ENCODE data around the gene TNRC6B.
"Not testable (repeated sequence)": the region's sequence is repeated elsewhere in the genome, so short reads cannot be mapped to it uniquely, and the experiment has no call there.

Gene TNRC6B

DNA sequence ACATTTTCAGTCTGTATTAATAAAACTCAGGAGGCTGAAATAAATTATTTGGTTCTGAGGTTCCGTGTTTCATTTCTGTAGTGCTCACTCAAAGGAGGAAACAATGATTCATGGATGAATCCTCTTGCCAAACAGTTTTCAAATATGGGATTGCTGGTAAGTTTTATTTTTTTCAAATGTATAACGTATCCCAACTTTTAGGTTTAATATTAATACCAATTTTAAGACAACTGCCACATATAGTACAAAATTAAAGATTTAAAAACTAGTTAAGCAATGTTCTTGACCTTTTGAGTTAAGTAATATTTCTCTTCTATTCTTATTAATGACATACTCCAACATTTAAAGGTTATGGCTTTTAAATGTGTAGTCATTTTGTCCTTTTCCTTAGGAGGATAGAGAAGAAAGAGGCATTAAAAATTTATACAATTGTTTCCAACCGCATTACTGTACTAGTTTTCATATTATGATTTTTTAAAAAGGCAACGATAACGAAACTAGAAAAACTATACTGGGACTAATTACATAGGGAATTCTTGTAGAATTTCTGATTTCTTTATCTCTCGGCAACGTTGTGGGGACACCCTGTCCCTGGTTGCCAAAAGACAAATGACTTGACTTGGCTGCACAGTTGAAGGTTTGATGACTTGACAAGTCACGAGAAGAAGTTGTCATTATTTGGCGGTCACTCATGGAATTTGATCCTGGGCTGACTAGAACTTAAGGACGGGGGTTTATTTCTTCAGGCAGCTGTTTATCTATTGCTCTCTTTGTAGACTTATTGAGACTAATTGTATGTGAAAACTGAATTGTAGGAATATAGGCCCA lies 99.5 kb downstream of the TNRC6B start:
- DNase-seq (ENCODE audit: low read depth in 3 of 3), result no peak

DNA sequence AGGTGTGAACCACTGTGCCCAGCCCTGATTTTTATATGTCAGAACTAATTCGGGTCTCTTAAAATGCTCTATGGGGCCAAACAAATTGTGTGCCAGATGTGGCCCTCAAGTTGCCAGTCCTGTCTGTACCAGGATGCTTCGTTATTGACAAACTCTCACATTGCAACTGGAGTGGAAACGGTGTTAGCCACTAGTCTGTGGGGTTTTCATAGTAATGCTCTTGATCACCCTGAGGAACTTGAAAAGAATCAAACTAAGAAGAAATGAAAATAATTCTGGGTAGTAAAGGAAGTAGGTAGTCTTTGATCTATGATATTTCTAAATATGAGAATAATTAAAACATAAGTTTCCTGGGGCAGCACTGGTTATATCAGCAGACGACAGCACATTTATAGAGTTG lies 101.3 kb downstream of the TNRC6B start:
- DNase-seq (ENCODE audit: low read depth in 3 of 3), result no peak

DNA sequence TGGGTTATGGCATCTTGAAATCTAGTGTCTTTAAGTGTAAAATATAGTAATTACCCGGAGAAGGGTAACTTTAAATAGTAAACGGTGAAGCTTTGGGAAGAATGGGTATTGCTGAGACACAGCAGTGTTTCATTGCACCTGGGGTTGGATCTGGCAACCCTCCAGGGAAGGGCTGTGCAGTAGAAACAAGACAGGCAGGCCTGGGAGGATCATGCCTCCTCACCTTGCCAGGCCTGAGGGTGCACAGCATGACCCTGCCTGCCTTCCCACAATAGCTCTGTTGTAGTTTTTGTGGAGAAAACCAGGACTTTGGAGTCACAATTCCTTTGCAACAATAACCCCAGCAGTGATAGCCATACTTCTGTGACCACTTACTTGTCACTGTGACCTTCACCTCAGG lies 104.0 kb downstream of the TNRC6B start:
- no peak for DNase-seq (ENCODE audit: low read depth in 3 of 3)

DNA sequence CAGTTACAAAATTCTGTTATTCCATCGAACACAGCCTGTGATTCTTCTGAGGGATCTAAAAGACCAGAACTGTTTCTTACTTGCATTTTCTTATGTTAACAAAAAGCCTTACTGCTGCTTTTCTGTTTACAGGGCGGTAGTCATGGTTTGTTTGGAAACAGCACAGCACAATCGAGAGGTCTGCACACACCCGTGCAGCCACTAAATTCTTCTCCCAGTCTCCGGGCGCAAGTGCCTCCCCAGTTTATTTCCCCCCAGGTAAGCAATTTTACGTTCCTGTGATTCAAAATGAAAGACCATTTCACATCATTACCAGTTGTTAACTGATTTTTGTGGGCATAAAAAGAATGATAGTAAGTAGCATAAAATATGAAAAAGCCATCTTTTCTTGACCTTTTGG lies 107.8 kb downstream of the TNRC6B start:
- DNase-seq (ENCODE audit: low read depth in 3 of 3), result no peak

DNA sequence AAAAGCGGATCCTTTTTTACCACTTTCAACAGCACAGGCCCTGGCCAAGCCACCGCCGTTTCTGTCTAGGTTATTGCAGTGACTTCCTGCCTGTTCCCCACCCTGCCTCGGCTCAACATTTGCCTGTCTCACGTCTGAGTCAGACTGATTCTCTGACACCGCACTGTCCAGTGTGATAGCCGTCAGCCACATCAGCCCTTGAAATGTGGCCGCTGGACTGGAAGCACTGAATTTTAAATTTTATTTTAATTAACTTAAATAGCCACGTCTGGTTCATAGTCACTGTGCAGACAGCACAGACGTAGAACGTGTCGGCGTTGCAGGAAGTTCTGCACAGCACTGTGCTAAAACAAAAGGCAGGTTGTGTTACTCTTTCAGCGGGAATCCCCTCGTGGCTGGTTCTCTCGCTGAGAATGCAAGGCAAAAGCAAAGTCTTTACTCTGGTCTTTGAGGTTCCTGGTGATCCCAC lies 112.3 kb downstream of the TNRC6B start:
- peak; percentile 39 to 46 (median 40) for DNase-seq (ENCODE audit: low read depth in 3 of 3)

DNA sequence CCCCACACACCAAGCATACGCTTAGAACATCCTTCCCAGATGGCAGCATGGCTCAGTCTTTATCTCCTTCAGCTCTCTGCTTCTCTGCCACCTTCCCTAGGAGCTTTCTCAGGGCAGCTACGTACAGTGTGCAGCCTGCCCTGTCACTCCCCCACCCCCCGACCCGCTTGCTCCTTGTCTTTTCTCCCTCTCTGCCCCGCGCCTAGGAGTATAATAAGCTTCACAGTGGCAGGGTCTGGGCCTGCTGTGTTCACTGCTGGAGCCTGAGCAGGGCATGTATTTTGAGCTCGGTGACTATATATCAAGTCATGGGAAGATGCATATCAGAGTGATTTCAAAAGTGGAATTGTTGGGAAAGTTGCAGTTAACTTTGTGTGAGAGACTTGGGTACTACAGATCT lies 112.8 kb downstream of the TNRC6B start:
- no peak for DNase-seq (ENCODE audit: low read depth in 3 of 3)

DNA sequence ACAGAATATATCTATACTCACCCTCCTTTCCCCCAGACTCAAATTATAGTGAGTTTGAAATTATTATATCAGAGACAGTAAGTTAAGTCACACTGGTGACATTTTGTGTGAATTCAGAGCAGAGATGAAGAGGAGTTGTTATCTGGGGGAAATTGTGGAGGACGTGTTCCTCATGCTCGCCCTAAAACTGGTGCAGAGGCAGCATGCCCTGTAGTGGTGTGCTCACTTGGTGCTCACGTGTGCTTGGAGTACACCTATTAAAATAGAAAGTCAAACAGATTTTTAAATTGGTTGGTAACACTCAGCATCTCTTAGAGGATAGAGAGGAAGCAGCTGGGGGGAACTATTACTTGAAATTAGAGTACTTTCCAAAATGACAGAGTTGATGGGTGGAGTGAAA lies 117.0 kb downstream of the TNRC6B start:
- no peak for DNase-seq (ENCODE audit: low read depth in 3 of 3)

DNA sequence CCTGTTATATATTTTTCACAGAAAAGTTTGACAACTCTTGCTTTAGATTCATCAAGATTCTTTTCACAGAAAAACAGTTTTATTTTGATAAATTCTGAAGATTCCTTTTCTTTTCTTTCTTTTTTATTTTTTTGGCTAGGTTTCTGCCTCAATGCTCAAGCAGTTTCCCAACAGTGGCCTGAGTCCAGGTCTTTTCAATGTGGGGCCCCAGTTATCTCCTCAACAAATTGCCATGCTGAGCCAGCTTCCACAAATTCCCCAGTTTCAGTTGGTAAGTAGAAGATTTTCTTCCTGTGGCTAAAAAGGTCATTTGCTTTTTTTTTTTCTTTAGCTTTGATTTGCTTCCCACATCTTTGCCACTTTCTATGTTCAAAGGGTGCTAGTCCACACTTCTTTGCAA lies 122.6 kb downstream of the TNRC6B start:
- DNase-seq (ENCODE audit: low read depth in 3 of 3), result no peak

DNA sequence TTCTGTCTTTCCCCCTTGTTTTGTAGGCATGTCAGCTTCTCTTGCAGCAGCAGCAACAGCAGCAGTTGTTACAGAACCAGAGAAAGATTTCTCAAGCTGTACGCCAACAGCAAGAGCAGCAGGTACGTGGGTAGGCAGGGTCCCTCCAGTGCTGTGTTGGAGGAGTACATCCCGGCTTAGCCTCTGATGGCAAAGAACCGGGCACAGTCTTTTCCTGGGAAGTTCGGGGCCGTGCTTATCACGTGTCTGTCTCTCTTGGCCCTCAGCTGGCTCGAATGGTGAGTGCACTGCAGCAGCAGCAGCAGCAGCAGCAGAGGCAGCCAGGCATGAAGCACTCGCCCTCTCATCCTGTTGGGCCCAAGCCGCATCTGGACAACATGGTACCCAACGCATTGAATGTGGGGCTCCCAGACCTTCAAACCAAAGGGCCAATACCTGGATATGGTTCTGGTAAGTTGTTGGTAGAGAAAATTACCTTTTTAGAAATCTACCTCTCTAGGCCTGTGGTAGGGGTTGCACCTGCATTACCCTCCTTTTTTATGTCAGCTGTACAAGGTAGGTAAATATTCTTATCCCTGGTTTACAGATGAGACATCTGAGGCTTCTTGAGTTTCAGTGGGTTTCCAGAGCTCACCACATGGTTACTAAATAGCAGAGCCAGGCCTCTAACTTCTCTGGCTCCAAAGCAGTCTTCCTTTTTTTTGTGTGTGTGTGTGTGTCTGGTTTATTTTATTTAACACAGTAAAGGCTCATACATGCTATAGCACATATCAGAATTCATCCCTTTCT lies 123.4 kb downstream of the TNRC6B start:
- DNase-seq (ENCODE audit: low read depth in 3 of 3), result no peak

DNA sequence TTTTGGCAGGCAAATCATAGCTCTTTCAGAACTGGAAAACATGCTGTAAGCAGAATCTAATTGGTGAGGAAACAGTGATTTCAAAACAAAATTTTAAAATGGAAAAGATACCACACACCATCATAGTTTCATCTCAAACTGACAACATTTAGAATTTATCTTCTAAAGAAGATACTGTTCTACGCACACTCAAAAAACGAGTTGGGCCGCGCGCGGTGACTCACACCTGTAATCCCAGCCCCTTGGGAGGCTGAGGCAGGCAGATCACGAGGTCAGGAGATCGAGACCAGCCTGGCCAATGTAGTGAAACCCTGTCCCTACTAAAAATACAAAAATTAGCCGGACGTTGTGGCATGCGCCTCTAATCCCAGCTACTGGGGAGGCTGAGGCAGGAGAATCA lies 124.4 kb downstream of the TNRC6B start:
- DNase-seq (ENCODE audit: low read depth in 3 of 3), result no peak

DNA sequence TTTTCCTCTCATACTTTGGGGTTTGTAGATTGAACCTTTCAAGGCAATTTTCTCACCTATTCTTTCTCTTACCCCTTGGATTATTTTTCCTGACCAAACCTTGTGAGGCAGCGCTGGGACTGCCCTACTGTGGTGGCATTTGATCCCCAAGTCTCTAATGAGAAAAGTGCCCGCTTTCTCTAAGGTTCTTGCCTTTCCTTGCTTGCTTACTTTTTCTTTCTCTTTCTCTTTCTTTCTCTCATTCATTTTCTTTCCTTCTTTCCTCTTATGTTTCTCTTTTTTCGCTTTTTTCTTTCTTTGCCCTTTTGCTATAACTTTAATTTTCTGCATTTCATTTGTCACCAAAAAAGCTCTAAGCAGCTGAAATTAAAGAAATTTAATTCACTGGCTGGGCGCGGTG lies 127.9 kb downstream of the TNRC6B start:
- DNase-seq (ENCODE audit: low read depth in 3 of 3), result no peak

DNA sequence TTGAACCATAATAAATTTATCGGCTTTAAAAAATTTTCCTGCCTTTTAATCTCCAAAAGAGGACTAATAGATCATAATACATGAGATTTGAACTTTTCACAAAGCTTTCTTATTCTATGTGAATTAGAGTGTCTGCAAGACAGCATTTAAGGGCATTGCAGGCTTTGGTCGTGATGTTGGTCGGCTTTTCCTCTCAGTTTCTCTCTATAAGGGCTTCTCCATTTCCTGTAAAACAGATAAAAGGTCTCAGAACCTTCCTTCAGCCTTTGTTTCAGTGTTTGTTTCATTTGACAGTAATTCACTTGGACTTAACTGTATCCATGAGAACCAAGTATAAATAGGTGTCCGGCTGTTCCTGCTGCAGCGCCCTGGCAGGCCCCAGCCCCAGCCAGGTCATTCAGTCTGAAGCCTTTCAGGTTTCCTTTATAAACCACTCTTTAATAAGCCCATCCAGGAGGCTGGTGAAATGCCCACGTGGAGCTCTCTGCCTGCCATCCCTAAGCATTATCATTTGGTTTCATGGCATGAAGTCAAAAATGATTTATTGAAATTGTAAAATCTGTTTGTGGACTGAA lies 131.4 kb downstream of the TNRC6B start:
- DNase-seq (ENCODE audit: low read depth in 3 of 3), result no peak

DNA sequence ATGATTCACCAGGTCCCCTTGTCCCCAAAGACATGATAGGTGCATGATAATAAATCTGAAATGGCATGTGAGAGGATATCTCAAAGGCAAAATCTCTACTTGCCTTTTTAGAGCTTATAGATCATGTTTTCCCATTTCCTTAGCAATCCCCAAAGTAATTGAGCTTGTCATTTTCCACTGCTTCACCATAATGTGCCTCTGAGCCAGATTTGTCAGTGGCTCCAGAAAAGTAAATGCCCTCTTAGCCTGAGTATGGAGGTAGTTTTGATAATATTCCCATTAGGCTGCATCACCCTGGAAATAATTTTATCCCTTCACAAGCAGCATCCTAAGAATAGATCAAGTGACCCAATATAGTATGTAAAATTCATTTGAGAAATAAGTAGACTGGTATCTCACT lies 131.9 kb downstream of the TNRC6B start:
- no peak for DNase-seq (ENCODE audit: low read depth in 3 of 3)

DNA sequence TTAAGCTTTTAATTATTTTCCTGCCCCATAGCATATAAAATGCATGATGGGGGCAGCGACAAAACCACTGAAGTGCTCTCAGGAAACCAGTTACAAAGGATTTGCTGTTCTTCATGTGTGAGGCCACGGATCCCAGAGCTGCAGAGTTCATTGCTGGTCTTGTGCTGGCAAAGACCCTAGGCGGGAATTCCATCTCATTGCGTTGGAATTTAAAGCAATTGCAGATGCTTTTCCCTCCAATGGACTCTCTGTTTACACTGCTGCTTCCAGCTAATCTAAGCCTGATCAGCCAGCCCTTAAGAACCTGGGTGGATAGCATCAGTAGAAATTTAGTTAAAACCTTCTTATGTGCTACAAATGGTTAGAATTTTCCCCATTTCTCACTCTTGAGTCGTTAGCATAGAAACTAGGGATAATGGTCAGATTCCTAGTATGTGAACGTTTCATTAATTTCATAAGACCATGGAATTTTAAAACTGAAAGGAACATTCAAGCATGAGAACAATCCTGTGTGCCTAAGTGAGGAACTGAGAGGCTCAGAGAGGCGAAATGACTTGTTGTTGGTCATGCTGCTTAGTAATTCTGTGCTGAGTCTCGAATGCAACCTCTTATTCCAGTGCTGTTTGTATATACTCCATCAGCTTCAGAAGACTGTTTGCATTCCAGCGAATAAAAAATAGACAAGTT lies 132.5 kb downstream of the TNRC6B start:
- no peak for DNase-seq (ENCODE audit: low read depth in 3 of 3)

DNA sequence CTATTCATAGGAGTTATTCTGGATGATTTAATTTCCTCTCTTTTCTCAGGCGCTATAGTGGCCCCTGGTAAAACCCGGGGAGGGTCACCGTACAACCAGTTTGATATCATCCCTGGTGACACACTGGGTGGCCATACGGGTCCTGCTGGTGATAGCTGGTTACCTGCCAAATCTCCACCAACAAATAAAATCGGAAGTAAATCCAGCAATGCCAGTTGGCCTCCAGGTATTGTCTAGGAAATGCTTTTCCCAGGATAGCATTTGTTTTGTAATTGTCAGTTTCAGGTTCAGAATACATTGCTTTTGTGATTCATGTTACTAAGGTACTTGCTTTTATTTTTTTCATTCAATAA lies 133.0 kb downstream of the TNRC6B start:
- no peak for DNase-seq (ENCODE audit: low read depth in 3 of 3)

DNA sequence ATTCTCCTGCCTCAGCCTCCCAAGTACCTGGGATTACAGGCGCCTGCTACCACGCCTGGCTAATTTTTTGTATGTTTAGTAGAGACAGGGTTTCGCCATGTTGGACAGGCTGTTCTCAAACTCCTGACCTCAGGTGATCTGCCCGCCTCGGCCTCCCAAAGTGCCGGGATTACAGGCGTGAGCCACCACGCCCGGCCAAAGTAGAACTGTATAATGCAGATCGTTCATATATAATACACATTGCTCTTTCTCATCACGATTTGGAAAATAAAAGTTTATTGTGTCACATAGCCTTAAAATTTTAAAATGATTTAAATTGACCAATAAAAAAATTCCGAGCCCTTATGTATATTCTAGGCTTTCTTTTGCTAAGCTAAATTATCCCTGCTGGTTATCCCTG lies 133.9 kb downstream of the TNRC6B start:
- not testable (repeated sequence) for DNase-seq (ENCODE audit: low read depth in 3 of 3)

DNA sequence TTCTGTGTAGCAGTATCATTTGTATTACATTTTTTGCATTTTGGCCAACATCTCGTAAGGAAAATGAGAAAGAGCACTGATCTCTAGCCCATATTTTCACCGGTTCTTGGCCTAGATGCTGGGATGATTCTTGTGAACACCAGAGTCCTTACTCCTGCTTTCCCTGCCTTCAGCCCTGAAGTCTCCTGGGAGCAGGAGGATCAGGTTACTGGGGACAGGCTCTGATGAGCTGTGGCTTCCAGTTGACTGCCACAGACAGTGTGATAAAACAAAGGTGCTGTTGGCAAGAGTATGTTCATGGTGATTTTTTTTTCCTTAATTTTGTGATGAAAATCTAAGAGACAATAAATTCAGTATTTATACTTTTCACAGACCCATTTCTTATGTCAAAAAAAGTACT lies 134.3 kb downstream of the TNRC6B start:
- DNase-seq (ENCODE audit: low read depth in 3 of 3), result no peak

DNA sequence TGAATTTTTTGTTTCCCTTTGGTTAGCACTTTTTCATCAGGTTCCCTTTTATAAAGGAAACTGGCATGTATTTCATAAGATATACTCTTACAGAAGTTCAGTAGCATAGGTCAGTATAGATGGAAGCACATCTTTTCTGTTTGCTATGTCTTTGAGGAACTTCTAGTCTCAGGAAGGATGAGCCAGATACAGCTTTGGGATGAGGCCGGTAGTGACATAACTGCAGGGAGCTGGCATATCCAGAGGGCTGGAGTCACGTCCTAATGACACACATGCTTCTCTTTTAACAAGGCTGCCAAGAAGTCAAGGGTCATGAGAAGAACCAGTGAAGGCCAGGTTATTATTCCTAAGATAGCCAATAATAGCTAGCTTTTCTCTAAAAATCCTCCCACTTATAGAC lies 135.3 kb downstream of the TNRC6B start:
- no peak for DNase-seq (ENCODE audit: low read depth in 3 of 3)

DNA sequence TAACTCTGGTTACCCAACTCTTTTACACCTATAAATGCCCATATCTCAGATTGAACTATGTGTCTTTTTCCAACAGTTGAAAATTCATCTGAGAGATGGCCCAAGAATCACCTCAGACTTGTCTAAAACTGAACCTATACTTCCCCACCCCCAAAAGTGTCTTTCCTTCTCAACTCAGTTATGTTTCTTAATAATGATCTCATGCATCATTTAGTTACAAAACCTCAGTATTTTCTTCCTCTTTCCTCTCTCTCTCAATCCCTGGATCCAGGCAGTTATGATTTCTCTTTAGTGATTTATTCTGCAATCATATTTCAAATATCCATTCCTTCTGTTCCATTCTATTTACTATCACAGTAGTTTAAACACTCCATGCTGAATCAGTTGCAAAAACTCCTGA lies 136.3 kb downstream of the TNRC6B start:
- DNase-seq (ENCODE audit: low read depth in 3 of 3), result no peak

DNA sequence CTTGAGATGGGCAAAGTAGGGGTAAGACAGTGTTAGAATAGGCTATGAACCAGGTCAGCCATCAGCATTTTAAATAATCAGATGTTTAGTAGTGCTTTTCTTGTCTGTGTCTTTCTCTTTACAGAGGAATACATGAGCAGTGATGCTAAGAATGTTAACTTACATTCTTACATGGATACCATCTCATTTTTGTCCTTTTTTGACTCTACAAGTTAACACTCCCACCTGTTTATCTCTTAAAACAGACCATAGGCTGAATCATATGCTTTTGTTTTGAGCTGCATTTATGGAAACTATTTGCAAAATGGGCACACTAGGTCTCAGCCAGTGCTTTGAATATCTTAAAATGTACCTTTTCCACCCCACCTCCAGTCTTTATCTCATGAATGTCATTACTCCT lies 143.0 kb downstream of the TNRC6B start:
- DNase-seq (ENCODE audit: low read depth in 3 of 3), result no peak

DNA sequence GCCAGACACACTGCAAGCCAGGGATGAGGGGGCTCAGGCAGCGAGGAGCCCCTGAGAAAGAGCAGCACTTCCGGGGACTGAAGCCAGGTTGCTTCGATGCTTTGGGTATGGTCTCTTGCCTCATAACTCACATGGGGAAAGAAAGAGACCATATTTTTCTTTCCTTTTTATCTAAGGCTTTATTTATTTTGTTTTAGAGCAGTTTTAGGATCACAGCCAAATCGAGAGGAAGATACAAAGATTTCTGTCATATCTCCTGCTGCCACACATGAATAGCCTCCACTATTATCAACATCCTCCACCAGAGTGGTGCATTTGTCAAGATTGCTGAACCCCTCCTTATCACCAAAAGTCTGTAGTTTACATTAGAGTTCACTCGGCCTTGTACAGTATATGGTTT lies 144.3 kb downstream of the TNRC6B start:
- no peak for DNase-seq (ENCODE audit: low read depth in 3 of 3)

DNA sequence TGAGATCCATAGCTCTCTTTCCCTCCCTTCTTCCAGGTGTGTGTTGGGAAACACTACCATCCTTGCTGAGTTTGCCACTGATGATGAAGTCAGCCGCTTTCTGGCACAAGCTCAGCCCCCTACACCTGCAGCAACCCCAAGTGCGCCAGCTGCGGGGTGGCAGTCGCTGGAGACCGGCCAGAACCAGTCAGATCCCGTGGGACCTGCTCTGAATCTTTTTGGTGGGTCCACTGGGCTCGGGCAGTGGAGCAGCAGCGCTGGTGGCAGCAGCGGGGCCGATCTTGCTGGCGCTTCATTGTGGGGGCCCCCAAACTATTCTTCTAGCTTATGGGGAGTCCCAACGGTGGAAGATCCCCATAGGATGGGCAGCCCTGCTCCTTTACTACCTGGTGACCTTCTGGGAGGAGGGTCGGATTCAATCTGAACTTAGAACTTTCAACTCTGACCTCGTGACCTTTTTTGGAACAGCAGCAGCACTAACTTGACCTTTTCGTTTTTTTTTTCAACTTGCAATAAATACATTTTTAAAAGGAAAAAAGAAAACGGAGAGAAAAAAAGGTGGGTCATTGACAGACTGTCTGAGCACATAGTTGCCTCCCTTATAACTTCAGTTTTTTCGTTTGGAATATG lies 145.2 kb downstream of the TNRC6B start:
- DNase-seq (ENCODE audit: low read depth in 3 of 3), result no peak

All from stimulated activated CD4-positive, alpha-beta T cell treated with anti-CD3 and anti-CD28 coated beads, TNF-alpha, amount 100 ng/mL, for 4 hours (primary cell).